HEK293 (cell line): ENCODE measurements around the gene PARK7.

Source experiments
- CTCF ChIA-PET: fragments of 350-600 bp; formaldehyde crosslinking; extraction: SDS; loops from one replicate; lab custom pipeline; 2021; ENCODE audit warnings: antibody characterized with exemption; lab: Yijun Ruan, JAX
- POLR2A ChIA-PET: fragments of 300-600 bp; formaldehyde crosslinking; extraction: SDS; loops from one replicate; lab custom pipeline; 2020; ENCODE audit warnings: antibody characterized with exemption, inconsistent platforms; lab: Yijun Ruan, JAX
- H3K27ac ChIP-seq: fragments of 200-500 bp; sonication (Bioruptor generic); 2 replicates; pipeline ENCODE4 v1.5.1; 2014; ENCODE audit warnings: low read depth, low read length, control low read depth, inconsistent platforms; ENCODE audit errors: extremely low read depth
- H3K36me3 ChIP-seq, 2 experiments: fragments of 200-500 bp in 1 of 2; sonication (Bioruptor generic) in 1 of 2; 1 replicate in 1 of 2; 2 replicates in 1 of 2; pipeline ENCODE4 v1.5.1; 2014 to 2017; ENCODE audit warnings: inconsistent platforms in 2 of 2, low read length in 2 of 2; ENCODE audit not compliant: control insufficient read depth in 2 of 2, insufficient read depth in 1 of 2
- H3K4me1 ChIP-seq: fragments of 200-500 bp; sonication (Bioruptor generic); 2 replicates; pipeline ENCODE4 v1.5.1; 2014; ENCODE audit warnings: mild to moderate bottlenecking, low read length, inconsistent platforms; ENCODE audit not compliant: control insufficient read depth, insufficient read depth
- H3K4me3 ChIP-seq: 2 replicates; pipeline ENCODE4 v1.5.1; 2011; ENCODE audit warnings: low read depth, mild to moderate bottlenecking, control low read depth, low read length, moderate library complexity
- H3K9me3 ChIP-seq: fragments of 200-500 bp; sonication (Bioruptor generic); 2 replicates; pipeline ENCODE4 v1.5.1; 2014; ENCODE audit warnings: low read depth, low read length, inconsistent platforms; ENCODE audit not compliant: control insufficient read depth, insufficient read depth
- BCL11B ChIP-seq: fragments of 450-650 bp; formaldehyde crosslinking; IDR thresholded peaks from 2 replicates; pipeline ENCODE4 v1.5.1; 2016; ENCODE audit warnings: low read depth, missing biosample characterization, missing genetic modification characterization
- FEZF1 ChIP-seq: fragments of 450-650 bp; formaldehyde crosslinking; IDR thresholded peaks from 2 replicates; pipeline ENCODE4 v1.5.1; 2016; ENCODE audit warnings: missing biosample characterization, missing genetic modification characterization
- HOXD13 ChIP-seq: sonication (generic); formaldehyde crosslinking; IDR thresholded peaks from 2 replicates; pipeline ENCODE4 v1.8.0; 2022; ENCODE audit warnings: missing genetic modification reagents, borderline replicate concordance
- OSR2 ChIP-seq: fragments of 450-650 bp; formaldehyde crosslinking; IDR thresholded peaks from 2 replicates; pipeline ENCODE4 v1.5.1; 2016; ENCODE audit warnings: missing biosample characterization, missing genetic modification characterization
- SP3 ChIP-seq: fragments of 450-650 bp; formaldehyde crosslinking; IDR thresholded peaks from 2 replicates; pipeline ENCODE4 v1.5.1; 2016; ENCODE audit warnings: missing biosample characterization, missing genetic modification characterization
- YY1 ChIP-seq: fragments of 450-650 bp; formaldehyde crosslinking; IDR thresholded peaks from 2 replicates; pipeline ENCODE4 v1.5.1; 2018; ENCODE audit warnings: missing biosample characterization, missing genetic modification characterization
- ZBTB1 ChIP-seq: fragments of 450-650 bp; formaldehyde crosslinking; IDR thresholded peaks from 2 replicates; pipeline ENCODE4 v1.5.1; 2016; ENCODE audit warnings: missing biosample characterization, missing genetic modification characterization
- ZBTB20 ChIP-seq: fragments of 450-650 bp; formaldehyde crosslinking; IDR thresholded peaks from 2 replicates; pipeline ENCODE4 v1.5.1; 2016; ENCODE audit warnings: missing biosample characterization, missing genetic modification characterization
- ZBTB8A ChIP-seq: fragments of 450-650 bp; formaldehyde crosslinking; IDR thresholded peaks from 2 replicates; pipeline ENCODE4 v1.5.1; 2016; ENCODE audit warnings: missing biosample characterization, missing genetic modification characterization
- ZNF133 ChIP-seq: fragments of 450-650 bp; formaldehyde crosslinking; IDR thresholded peaks from 2 replicates; pipeline ENCODE4 v1.5.1; 2016; ENCODE audit warnings: missing biosample characterization, missing genetic modification characterization
- ZNF416 ChIP-seq: fragments of 450-650 bp; formaldehyde crosslinking; IDR thresholded peaks from 2 replicates; pipeline ENCODE4 v1.5.1; 2016; ENCODE audit warnings: missing biosample characterization, missing genetic modification characterization
- ZNF423 ChIP-seq: fragments of 450-650 bp; formaldehyde crosslinking; IDR thresholded peaks from 2 replicates; pipeline ENCODE4 v1.5.1; 2016; ENCODE audit warnings: missing biosample characterization, missing genetic modification characterization
- ZNF558 ChIP-seq: fragments of 450-650 bp; formaldehyde crosslinking; IDR thresholded peaks from 2 replicates; pipeline ENCODE4 v1.5.1; 2016; ENCODE audit warnings: missing biosample characterization, missing genetic modification characterization
- ZNF596 ChIP-seq: fragments of 450-650 bp; IDR thresholded peaks from 2 replicates; pipeline ENCODE4 v1.5.0; 2018; ENCODE audit warnings: missing biosample characterization, mild to moderate bottlenecking, missing genetic modification characterization, moderate library complexity
- ZNF654 ChIP-seq: fragments of 450-650 bp; formaldehyde crosslinking; IDR thresholded peaks from 2 replicates; pipeline ENCODE4 v1.5.1; 2016; ENCODE audit warnings: low read depth, missing biosample characterization, missing genetic modification characterization
- ZNF664 ChIP-seq: fragments of 450-650 bp; formaldehyde crosslinking; IDR thresholded peaks from 2 replicates; pipeline ENCODE4 v1.5.1; 2016; ENCODE audit warnings: missing biosample characterization, missing genetic modification characterization
- ZNF777 ChIP-seq: fragments of 450-650 bp; formaldehyde crosslinking; IDR thresholded peaks from 2 replicates; pipeline ENCODE4 v1.5.1; 2017; ENCODE audit warnings: missing biosample characterization, missing genetic modification characterization, borderline replicate concordance
- ZNF792 ChIP-seq: fragments of 450-650 bp; formaldehyde crosslinking; IDR thresholded peaks from 2 replicates; pipeline ENCODE4 v1.5.1; 2016; ENCODE audit warnings: missing biosample characterization, missing genetic modification characterization
- ZNF843 ChIP-seq: fragments of 450-650 bp; formaldehyde crosslinking; IDR thresholded peaks from 2 replicates; pipeline ENCODE4 v1.5.1; 2016; ENCODE audit warnings: missing biosample characterization, missing genetic modification characterization
- TF ChIP-seq, protein P1 (sequence below): fragments of 450-650 bp; formaldehyde crosslinking; IDR thresholded peaks from 2 replicates; pipeline ENCODE4 v1.5.1; 2016; ENCODE audit warnings: missing biosample characterization, missing genetic modification characterization, borderline replicate concordance
- TF ChIP-seq, protein P2 (sequence below): fragments of 450-650 bp; IDR thresholded peaks from 2 replicates; pipeline ENCODE4 v1.5.1; 2018; ENCODE audit warnings: missing biosample characterization, mild to moderate bottlenecking, missing genetic modification characterization
- TF ChIP-seq, protein P3 (sequence below): fragments of 450-650 bp; formaldehyde crosslinking; conservative IDR thresholded peaks from 2 replicates; pipeline ENCODE4 v1.5.1; 2016; ENCODE audit warnings: low read depth, missing biosample characterization, missing genetic modification characterization
- TF ChIP-seq, protein P4 (sequence below): fragments of 450-650 bp; formaldehyde crosslinking; IDR thresholded peaks from 2 replicates; pipeline ENCODE4 v1.5.1; 2017; ENCODE audit warnings: missing biosample characterization, missing genetic modification characterization

Gene PARK7

DNA sequence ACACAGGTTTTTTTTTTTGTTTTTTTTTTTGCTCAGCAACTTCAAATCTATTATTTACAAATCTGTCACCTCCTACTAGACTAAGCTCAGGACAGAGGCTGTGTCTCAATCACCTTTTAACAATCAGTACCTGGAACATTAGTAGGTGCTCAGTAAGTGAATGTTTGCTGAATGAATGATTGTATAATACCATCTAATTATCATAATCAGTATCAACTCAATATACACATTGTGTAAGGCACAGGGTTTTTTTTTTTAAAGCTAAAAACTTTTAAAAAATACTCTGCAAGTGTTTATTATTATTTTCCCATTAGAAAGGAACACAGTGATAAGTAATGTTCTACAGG, 55.4 kb downstream of the PARK7 start:
- no peaks in the 10 kb centered on the region for H3K9me3 ChIP-seq
- peaks cover 50% of the 10 kb centered on the region for H3K4me1 ChIP-seq
- ChIA-PET POLR2A (interaction anchor here (0.7 to 2.0 kb wide), 3 partner anchors 10 to 297 kb away, joined by 3 to 14 read pairs (median 4); partner anchors contain the start of gene ERRFI1), CTCF (interaction anchor here (0.6 to 10.6 kb wide), 13 partner anchors 11 to 893 kb away, joined by 3 to 169 read pairs (median 7); partner anchors contain the start of gene ERRFI1)
- H3K4me3 ChIP-seq = no peak overlapping the region
- no peak overlapping the region; the same call in 1 of the 2 replicates for H3K27ac ChIP-seq
- no peak for TF ChIP-seq BCL11B
- TF ChIP-seq ZNF664 (tag by site-specific recombination) = peak; percentile 77; the same call in 1 of the 2 replicates
- no peak for TF ChIP-seq ZBTB1 (tag by site-specific recombination)
- TF ChIP-seq ZNF596 (tag by site-specific recombination) = no peak
- no peak for TF ChIP-seq ZNF423
- no peak for TF ChIP-seq ZNF654 (tag by site-specific recombination)
- no peak for TF ChIP-seq ZNF777
- peaks cover 0 to 30% of the 10 kb centered on the region in 2 experiments; a peak in 1 of 3 replicates for H3K36me3 ChIP-seq

DNA sequence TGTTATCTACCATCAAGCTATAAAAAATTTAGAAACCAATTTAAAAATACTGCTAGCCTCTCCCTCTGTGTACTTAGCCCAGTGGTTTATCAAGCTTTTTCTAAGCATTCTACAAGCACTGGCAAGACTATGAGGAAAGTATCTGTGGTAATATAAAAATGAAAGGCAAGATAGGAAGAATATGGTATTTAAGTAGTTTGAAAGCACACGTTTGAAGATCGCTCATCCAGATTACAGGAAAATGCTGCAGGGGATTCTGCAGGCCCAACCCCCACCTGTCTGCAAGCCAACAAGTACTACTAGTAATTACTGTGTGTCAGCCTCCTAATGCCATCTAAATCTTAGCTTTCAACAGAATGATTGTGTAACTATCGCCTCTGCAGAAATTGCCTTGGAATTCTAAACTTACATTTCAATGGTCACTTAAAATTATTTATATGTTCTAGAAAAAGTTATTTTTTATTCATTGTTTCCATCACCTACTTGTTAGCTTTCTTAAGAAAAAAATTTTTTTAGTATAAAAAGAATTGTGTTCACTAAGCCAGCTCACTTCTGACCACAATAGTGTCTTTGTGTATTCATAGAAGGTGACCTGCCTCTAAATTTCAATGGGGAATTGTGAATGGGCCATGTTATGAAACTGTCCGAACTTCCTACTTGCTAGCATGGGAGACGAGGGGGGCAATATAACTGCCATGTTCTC, 56.1 kb downstream of the PARK7 start:
- Histone ChIP-seq H3K36me3 (peaks cover 0 to 23% of the 10 kb centered on the region in 2 experiments; a peak in 1 of 3 replicates), H3K4me3 (no peak overlapping the region), H3K27ac (no peak overlapping the region; the same call in 1 of the 2 replicates), H3K4me1 (peaks cover 51% of the 10 kb centered on the region), H3K9me3 (no peaks in the 10 kb centered on the region)
- CTCF ChIA-PET = interaction anchor here (0.6 to 10.6 kb wide), 13 partner anchors 10 to 332 kb away, joined by 3 to 169 read pairs (median 5); partner anchors contain the start of gene ERRFI1
- POLR2A ChIA-PET = interaction anchor here (0.8 to 2.0 kb wide), 4 partner anchors 10 to 326 kb away, joined by 4 to 14 read pairs (median 4); partner anchors contain the start of gene ERRFI1
- TF ChIP-seq FEZF1 (peak; percentile 56), ZBTB8A (no peak), ZNF558 (0 out of 2 replicates have a peak, but pooled peaks have one; percentile 14), ZNF133 (tag by site-specific recombination) (no peak), YY1 (tag by site-specific recombination) (no peak), ZNF416 (tag by site-specific recombination) (no peak), ZNF792 (tag by site-specific recombination) (no peak), HOXD13 (no peak), OSR2 (tag by site-specific recombination) (peak; percentile 94), SP3 (no peak), ZNF843 (tag by site-specific recombination) (peak; percentile 73), ZBTB20 (tag by site-specific recombination) (peak; percentile 80)
- TF ChIP-seq, protein P1, sequence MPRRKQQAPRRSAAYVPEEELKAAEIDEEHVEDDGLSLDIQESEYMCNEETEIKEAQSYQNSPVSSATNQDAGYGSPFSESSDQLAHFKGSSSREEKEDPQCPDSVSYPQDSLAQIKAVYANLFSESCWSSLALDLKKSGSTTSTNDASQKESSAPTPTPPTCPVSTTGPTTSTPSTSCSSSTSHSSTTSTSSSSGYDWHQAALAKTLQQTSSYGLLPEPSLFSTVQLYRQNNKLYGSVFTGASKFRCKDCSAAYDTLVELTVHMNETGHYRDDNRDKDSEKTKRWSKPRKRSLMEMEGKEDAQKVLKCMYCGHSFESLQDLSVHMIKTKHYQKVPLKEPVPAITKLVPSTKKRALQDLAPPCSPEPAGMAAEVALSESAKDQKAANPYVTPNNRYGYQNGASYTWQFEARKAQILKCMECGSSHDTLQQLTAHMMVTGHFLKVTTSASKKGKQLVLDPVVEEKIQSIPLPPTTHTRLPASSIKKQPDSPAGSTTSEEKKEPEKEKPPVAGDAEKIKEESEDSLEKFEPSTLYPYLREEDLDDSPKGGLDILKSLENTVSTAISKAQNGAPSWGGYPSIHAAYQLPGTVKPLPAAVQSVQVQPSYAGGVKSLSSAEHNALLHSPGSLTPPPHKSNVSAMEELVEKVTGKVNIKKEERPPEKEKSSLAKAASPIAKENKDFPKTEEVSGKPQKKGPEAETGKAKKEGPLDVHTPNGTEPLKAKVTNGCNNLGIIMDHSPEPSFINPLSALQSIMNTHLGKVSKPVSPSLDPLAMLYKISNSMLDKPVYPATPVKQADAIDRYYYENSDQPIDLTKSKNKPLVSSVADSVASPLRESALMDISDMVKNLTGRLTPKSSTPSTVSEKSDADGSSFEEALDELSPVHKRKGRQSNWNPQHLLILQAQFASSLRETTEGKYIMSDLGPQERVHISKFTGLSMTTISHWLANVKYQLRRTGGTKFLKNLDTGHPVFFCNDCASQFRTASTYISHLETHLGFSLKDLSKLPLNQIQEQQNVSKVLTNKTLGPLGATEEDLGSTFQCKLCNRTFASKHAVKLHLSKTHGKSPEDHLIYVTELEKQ (tag by site-specific recombination) = peak; percentile 71; the same call in 1 of the 2 replicates
- TF ChIP-seq, protein P2, sequence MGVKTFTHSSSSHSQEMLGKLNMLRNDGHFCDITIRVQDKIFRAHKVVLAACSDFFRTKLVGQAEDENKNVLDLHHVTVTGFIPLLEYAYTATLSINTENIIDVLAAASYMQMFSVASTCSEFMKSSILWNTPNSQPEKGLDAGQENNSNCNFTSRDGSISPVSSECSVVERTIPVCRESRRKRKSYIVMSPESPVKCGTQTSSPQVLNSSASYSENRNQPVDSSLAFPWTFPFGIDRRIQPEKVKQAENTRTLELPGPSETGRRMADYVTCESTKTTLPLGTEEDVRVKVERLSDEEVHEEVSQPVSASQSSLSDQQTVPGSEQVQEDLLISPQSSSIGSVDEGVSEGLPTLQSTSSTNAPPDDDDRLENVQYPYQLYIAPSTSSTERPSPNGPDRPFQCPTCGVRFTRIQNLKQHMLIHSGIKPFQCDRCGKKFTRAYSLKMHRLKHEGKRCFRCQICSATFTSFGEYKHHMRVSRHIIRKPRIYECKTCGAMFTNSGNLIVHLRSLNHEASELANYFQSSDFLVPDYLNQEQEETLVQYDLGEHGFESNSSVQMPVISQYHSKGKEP (tag by site-specific recombination) = peak; percentile 86
- TF ChIP-seq, protein P3, sequence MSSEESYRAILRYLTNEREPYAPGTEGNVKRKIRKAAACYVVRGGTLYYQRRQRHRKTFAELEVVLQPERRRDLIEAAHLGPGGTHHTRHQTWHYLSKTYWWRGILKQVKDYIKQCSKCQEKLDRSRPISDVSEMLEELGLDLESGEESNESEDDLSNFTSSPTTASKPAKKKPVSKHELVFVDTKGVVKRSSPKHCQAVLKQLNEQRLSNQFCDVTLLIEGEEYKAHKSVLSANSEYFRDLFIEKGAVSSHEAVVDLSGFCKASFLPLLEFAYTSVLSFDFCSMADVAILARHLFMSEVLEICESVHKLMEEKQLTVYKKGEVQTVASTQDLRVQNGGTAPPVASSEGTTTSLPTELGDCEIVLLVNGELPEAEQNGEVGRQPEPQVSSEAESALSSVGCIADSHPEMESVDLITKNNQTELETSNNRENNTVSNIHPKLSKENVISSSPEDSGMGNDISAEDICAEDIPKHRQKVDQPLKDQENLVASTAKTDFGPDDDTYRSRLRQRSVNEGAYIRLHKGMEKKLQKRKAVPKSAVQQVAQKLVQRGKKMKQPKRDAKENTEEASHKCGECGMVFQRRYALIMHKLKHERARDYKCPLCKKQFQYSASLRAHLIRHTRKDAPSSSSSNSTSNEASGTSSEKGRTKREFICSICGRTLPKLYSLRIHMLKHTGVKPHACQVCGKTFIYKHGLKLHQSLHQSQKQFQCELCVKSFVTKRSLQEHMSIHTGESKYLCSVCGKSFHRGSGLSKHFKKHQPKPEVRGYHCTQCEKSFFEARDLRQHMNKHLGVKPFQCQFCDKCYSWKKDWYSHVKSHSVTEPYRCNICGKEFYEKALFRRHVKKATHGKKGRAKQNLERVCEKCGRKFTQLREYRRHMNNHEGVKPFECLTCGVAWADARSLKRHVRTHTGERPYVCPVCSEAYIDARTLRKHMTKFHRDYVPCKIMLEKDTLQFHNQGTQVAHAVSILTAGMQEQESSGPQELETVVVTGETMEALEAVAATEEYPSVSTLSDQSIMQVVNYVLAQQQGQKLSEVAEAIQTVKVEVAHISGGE (tag by site-specific recombination) = no peak
- TF ChIP-seq, protein P4, sequence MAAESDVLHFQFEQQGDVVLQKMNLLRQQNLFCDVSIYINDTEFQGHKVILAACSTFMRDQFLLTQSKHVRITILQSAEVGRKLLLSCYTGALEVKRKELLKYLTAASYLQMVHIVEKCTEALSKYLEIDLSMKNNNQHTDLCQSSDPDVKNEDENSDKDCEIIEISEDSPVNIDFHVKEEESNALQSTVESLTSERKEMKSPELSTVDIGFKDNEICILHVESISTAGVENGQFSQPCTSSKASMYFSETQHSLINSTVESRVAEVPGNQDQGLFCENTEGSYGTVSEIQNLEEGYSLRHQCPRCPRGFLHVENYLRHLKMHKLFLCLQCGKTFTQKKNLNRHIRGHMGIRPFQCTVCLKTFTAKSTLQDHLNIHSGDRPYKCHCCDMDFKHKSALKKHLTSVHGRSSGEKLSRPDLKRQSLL (tag by site-specific recombination) = no peak
